Measurements from ENCODE around the gene LTBP3. TPM values are rescaled to one million over a fixed set of nuclear protein-coding genes. Genes with fewer than 3 reads are reported as not detected.
A peak's percentile ranks its signal among the peaks of the same experiment; 100 is the strongest.

LTBP3 gene
- total and polyA plus RNA-seq, 2 of the 4 experiments (the other 2 are of a cell fraction), result 6.6 to 145 TPM

DNA sequence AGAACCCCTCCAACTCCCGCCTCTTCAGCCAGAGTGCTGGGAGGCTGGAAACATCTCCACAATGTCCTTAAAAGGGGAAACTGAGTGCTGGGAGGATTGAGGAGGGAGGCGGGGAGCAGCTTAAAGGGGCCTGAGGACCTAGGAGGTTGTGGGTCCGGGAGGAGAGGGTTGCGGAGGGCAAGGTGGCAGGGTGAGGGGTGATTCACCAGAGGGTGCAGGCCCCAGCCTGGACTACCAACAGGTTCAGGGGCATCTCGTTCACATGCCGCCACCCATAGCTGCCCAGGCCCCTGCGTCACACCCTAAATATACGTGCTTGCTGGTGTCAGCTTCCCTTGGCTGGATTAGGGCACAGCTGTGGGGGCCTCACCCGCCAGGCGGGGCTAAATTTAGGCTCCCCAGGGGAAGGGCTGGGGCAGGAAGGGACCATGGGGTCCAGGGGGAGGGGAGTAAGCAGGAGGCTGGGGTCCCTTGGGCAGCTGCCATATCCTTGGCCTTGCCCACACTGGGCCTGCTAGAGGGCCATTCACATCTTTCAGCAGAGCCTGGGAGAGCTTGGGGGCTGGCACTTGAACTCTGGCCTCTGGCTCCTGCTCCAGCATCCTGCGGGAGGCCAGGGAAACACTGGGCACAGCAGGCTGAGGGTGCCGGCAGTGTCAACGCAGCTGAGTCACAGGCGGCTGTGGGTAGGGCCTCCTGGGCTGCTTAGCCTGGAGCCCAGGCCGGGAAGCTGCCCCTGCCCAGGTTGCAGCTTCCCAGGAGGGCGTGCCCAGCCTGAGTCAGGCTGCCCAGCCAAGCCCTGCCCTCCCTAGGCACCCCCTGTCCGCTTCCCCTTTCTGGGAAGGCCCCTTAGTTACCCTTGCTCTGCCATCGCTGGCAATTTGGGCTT, 19.0 kb upstream of the LTBP3 start (continued):
- no peak for TF ChIP-seq RCOR1 (IDR thresholded peaks at IDR 0.05; ENCODE audit: insufficient replicate concordance, low read length)
- TF ChIP-seq POLR2A (IDR thresholded peaks at IDR 0.05; ENCODE audit: low read depth, low read length), result peak; percentile 30; the same call in 1 of the 2 replicates
- TF ChIP-seq CHD1 (IDR thresholded peaks at IDR 0.05; ENCODE audit: low read depth, low read length), result no peak
- TF ChIP-seq CEBPB (IDR thresholded peaks at IDR 0.05; ENCODE audit: low read depth, low read length), result no peak
- TF ChIP-seq NFE2L2 (IDR thresholded peaks at IDR 0.05; ENCODE audit: low read depth, low read length), result no peak

Measured in IMR-90 (cell line).